TTC549 (cell line): ENCODE results near the gene PDGFRA.
A peak's percentile ranks its signal among the peaks of the same experiment; 100 is the strongest.

Experiments
- FAIRE-seq: peaks from 2 replicates; lab custom pipeline; 2012; peaks lifted over from hg19 to GRCh38; lab: Jason Lieb, UNC

Gene PDGFRA

DNA sequence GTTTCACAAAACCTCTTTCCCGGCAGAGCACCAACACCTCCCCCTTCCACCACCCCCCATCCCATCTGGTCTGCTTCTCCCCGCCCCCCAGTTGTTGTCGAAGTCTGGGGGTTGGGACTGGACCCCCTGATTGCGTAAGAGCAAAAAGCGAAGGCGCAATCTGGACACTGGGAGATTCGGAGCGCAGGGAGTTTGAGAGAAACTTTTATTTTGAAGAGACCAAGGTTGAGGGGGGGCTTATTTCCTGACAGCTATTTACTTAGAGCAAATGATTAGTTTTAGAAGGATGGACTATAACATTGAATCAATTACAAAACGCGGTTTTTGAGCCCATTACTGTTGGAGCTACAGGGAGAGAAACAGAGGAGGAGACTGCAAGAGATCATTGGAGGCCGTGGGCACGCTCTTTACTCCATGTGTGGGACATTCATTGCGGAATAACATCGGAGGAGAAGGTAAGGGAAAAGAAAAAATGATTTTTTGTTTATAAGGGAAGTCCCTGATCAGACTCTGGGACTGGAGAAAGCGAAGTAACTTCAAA, at the start of gene PDGFRA:
Gene PDGFRA (plus strand): TSS at position 333 of the 541 bp plus-strand sequence. CDS start 29,476 bp downstream, outside the sequence.
- FAIRE-seq = peak; percentile 94

DNA sequence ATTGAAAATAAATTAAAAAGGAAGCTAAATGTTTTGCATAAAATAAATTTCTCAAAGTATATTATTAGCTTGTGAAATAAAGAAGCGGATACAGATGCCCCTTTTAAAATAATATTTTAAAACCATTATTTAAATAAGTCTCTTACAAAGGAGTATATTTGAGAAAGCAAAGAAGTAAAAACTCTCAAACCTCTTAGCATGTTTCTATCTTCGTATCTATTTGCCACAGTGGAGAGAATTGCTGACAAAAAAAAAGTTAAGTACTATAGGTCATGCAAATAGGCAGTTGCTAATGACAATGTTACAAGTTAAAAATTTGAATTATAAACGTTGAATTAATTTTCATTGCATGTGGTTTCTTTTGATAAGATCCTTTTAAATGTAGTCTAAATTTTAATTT, 44.5 kb upstream of the PDGFRA start:
- FAIRE-seq = no peak

GRCh38 chr4:54185044-54185780, 43.9 kb upstream of the PDGFRA start:
- FAIRE-seq = no peak

- FAIRE-seq = no peak
These were observed 43.2 kb upstream of the PDGFRA start for GRCh38 chr4:54185866-54186265.

DNA sequence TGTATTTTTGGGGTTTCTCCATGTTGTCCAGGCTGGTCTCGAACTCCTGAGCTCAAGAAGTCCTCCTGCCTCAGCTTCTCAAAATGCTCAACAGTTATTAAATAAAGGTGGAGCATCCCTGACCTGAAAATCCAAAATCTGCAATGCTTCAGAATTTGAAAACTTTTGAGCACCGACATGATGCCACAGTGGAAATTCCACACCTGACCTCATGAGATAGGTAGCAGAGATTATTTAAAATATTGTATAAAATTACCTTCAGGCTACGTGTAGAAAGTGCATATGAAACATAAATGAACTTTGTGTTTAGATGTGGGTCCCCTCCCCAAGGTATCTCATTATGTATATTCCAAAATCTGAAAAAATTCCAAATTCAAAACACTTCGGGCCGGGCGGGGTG, 42.7 kb upstream of the PDGFRA start:
- FAIRE-seq = no peak

- no peak for FAIRE-seq
These were observed 41.9 kb upstream of the PDGFRA start for GRCh38 chr4:54187148-54187547.

DNA sequence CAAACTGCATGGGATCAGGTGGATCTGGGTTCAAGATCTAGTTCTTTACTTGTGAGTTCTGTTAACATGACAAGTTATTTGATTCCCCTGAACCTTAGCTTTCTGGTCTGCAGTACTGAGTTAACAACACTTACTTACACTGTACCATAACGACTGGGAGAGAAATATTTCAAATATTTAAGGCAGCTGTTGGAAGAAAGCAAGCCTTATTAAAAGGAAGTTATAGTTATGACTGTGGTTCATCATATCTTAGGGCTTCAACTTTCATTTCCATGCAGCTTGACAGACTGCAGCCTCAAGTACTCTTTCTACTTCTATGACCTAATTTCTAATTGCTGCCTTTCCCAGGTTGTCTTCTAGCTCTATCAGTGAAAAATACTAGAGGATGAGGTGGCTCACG, 40.0 kb upstream of the PDGFRA start:
- no peak for FAIRE-seq

- no peak for FAIRE-seq
These were observed 36.3 kb upstream of the PDGFRA start for GRCh38 chr4:54192811-54193210.

DNA sequence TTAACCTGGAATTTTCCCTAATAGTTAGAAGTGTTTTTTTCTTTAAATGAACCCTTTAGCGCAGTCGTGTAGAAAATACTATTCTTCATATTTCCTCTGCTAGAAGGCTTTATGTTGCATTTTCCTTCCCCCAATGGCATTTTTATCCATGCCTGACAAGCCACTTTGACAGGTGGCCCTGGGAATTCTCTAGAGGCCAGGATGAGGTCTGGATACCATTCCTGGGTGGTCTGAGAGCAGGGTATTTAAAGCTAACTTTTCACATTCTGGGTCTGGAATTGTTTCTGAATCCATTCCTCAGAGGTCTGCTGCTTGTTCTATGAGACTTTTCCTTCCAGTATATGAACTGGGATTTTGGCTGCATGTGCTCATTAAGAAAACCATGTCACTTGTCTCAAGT, 31.2 kb upstream of the PDGFRA start:
- FAIRE-seq = no peak

- FAIRE-seq = no peak
These were observed 29.2 kb upstream of the PDGFRA start for GRCh38 chr4:54199919-54200318.

DNA sequence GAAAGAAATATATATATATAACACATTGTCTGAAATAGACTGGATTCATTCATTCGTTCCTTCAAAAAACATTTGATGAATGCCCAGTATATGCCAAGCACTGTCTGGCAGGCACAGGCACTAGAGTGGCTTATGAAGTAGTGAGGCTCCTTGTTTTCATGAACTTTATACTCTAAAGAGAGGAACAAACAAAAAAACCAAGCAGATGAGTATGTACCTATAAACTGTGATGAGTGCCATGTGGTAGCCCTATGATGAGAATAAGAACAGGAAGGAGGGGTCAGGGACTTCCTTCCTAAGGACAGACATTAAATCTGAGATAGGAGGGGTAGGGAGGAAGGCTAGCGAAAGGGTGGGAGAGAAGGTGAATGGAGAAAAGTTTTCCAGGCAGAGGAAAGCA, 19.5 kb upstream of the PDGFRA start:
- no peak for FAIRE-seq

DNA sequence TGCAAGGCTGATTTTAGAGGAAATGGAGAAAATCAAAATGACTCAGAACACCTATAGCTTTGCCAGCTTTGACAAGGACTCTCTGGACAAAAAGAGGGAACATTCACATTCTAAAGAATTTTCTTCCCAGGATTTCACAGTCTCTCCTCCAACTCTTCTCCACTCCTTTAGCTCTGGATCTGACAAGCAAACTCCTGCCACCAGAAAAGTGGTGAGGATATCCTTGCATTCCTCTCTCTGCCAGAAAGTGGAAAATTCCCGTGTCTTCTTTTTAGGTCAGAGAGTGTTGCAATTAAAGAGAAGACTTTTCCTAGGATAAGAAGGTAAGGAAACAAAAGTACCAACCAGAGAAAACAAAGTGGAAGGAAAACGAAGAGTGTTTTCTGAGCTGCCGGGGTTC, 16.1 kb upstream of the PDGFRA start:
- FAIRE-seq = no peak

DNA sequence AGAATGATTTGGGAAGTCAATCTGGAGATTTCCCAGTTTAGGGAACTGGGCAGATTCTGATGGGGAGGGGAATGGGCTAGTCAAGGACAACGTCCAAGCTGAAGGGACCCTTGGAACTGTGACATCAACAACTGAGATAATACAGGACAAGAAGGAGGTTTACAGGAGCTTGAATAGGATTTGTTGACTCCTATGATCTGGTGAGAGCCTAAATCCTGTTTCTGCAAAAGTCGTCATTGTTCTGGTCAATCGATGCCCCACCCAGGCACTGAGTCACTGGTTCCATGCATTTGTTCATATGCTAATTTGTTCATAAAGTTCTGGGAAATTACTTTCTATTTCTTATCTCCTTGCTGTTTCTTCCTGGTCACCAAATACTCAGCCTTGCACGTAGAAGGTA, 15.3 kb upstream of the PDGFRA start:
- peak; percentile 51 for FAIRE-seq

- FAIRE-seq = peak; percentile 68
These were observed 13.6 kb upstream of the PDGFRA start for GRCh38 chr4:54215379-54216077.

DNA sequence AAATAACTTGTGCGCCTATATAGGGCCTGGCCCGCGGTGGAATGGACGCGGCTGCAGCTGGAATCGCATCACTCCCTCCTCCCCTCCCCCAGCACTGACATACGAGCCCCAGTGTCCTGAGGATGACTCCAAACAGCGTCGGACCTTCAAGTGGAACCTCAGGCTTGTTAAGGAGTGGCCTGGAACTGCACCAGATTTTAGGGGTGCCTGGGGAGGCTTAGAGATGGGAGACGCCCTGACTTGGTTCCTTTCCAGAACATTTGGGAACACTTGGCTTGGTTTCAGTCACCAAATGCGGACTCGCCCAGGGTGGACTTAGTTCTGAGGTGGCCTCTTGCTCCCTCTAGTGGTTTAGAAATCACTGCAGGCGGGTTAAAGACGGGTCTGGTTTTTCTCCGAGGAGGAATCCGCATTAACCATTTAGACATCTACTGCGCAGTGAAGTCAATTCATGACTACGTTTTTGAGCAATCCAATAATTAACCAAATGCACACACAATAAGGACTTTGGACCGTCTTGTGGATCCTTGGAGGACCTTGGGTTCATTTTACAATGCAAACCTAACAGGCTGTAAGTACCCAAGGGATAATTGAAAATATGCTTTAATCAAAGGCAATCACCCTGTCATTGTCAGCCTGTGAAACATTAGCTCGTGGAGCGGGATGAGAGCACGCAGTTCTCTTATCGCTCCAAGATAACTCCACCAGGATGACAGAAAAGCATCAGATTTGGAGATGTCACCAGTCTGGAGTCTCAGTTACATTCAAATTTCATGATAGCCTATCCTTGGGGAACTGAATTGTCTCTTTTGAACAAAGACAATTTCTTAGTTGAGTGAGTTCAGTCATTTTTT, 11.2 kb upstream of the PDGFRA start:
- FAIRE-seq = peak; percentile 96

- no peak for FAIRE-seq
These were observed 10.4 kb upstream of the PDGFRA start for GRCh38 chr4:54218736-54219135.

DNA sequence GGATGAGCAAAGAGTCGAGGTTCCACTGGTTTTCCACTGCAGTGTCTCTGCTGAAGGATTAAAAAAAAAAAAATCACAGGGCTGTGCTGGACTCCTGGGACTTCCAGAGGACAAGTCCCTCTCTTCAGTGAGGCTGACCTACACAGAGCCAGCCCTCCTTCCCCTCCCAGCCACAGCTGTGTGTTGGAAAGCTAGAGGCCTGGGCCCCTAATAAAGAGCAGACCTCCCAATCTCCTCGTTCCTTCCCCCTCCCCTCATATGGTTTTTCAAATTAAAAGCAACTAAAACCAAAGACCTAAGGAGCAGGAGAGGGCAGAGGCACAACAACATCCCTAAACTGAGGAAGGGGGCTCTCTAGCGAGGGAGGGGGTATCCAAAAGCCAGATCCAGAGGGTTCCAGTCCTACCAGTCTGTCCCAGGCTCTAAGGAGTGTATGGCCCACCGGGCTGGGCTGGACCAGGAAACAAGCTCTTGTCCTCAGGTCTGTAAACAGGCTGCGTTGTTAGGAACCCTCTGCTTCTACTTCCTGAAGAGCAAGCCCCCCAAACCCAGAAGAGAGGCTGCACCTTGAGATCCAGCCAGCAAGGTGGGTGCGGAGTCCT, 4.0 kb upstream of the PDGFRA start:
- FAIRE-seq = no peak

DNA sequence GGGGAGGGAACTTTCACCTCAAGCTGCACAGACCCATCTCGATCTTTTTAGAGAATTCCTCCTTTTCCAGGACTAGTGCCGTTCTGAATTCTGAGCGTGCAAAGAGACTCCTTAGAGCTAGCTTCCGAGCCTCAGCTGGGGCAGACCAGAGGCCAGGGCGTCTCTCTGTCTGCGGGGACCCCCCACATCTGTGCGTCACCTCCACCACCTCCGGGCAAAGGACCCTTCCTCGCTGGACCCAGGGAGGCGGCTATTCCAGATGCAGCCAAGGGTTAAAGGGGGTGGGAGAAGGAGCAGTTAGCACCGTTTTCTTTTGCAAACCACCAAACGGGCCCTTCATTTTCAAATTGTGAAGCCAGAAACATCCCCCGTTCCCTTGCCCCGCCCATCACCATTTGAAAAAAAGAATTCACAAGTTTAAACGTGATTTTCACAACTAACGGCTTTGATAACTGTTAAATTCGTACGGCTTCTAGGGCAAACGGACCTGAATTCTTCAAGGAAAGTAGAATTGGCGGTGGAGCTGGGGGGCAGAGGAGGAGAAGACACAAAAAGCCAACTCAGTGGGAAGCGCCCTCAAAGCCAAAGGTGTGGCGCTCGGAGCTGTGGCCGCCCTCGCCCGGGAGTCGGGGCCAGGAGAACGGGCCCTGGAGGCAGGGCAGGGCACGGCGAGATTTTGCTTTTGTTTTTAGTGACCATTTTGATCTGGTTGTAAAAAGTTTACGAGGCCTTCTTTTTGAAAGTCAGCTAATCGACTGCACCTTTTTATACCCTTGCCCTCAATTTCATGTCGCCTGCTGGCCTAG, 3.3 kb upstream of the PDGFRA start:
- FAIRE-seq = peak; percentile 43

GRCh38 chr4:54226404-54227255, 2.5 kb upstream of the PDGFRA start:
- peak; percentile 91 for FAIRE-seq

DNA sequence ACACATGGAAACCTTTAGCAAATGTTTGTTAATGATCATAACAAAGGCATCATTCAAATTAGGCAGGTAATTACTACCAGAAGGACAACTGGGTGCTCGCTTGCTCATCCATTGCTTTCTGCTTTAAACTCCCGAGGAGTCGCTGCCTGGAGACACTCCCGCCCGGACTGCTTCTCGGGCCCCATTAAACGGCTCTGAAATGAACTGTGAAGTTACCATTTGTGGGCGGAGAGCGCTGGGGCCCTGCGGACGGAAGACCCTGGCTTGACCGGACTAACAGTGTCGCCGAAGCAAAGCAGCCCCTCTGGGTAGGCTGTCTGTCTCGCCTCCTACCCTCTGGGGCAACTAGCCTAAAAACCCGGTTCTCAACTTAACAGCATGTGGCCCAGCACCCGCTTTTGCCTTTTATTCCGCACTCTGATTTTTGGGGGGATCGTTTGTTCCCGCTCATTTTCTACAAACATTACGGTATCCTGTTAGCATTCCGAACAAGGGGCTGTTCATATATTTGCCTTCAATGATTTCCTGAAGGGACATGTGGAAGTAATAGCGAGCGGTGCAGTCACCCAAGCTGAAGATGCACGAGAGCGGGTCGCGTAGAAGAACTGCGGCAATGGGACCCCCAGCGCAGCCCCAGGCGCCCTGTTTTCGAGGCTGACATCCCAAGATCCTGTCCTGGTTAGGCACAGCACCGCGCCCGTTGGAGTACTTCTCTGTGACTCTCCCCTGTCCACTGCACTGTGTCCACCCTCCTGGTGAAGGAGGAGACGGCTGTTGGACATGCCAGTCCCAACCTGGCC, 1.6 kb upstream of the PDGFRA start:
- no peak for FAIRE-seq
